ENCODE results near the gene SSR4.

DNA sequence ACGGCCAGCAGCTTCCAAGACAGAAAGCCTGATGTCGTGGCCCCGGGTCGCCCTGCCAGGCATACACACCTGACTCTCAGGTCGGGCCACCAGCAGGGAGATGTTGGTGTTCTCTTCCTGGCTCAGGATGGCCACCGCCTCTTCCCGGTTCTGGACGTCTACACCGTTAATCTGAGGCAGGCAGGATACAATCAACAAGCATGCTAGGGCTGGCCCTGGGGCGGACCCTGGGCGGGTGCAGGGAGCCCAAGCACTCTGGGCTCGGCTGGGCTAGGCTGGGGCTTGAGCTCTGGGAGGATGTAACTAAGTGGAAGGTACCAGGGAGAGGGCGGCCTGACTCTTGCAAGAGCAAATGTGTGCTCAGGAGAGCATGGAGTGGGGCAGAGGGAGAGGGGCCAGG, 11.0 kb downstream of the SSR4 start:
- TF ChIP-seq, protein P1, sequence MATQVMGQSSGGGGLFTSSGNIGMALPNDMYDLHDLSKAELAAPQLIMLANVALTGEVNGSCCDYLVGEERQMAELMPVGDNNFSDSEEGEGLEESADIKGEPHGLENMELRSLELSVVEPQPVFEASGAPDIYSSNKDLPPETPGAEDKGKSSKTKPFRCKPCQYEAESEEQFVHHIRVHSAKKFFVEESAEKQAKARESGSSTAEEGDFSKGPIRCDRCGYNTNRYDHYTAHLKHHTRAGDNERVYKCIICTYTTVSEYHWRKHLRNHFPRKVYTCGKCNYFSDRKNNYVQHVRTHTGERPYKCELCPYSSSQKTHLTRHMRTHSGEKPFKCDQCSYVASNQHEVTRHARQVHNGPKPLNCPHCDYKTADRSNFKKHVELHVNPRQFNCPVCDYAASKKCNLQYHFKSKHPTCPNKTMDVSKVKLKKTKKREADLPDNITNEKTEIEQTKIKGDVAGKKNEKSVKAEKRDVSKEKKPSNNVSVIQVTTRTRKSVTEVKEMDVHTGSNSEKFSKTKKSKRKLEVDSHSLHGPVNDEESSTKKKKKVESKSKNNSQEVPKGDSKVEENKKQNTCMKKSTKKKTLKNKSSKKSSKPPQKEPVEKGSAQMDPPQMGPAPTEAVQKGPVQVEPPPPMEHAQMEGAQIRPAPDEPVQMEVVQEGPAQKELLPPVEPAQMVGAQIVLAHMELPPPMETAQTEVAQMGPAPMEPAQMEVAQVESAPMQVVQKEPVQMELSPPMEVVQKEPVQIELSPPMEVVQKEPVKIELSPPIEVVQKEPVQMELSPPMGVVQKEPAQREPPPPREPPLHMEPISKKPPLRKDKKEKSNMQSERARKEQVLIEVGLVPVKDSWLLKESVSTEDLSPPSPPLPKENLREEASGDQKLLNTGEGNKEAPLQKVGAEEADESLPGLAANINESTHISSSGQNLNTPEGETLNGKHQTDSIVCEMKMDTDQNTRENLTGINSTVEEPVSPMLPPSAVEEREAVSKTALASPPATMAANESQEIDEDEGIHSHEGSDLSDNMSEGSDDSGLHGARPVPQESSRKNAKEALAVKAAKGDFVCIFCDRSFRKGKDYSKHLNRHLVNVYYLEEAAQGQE (IDR thresholded peaks at IDR 0.05; ENCODE audit: insufficient replicate concordance, low read depth) = no peak
- no peak for TF ChIP-seq POLR2AphosphoS5 (IDR thresholded peaks at IDR 0.05; ENCODE audit: low read depth)
